K562 (cell line): ENCODE measurements around the gene SACS. TPM values are rescaled to one million over a fixed set of nuclear protein-coding genes. Genes with fewer than 3 reads are reported as not detected.

Experiments used
- ATAC-seq: fragments of 200-7000 bp; cut with Tn5 transposase; 3 replicates; pipeline ENCODE4 v1.9.1; 2020; ENCODE audit warnings: moderate library complexity
- BruUV-seq: library from RNA; stranded (reverse); fragments of 400-500 nt; replicated peaks from 2 replicates; lab custom pipeline; 2021; lab: Mats Ljungman, UMichigan
- CTCF ChIA-PET: fragments of 300-600 bp; formaldehyde crosslinking; extraction: SDS; loops from one replicate; lab custom pipeline; 2021; ENCODE audit warnings: low intra/inter-chr PET ratio; lab: Yijun Ruan, JAX
- POLR2A ChIA-PET: fragments of 300-600, 350-650 bp; sonication (Branson Sonifier 250); formaldehyde crosslinking; extraction: SDS; loops from one replicate; lab custom pipeline; 2021; ENCODE audit warnings: antibody characterized with exemption, inconsistent platforms; lab: Yijun Ruan, JAX
- DNase-seq, 4 experiments: peaks; one replicate each; pipeline versions ENCODE4 v3.0.0 to v3.0.0-alpha.2; 2011 to 2018; ENCODE audit warnings: low spot score in 3 of 4, mixed read lengths in 3 of 4; ENCODE audit errors: extremely low read depth in 1 of 4
- FAIRE-seq: peaks from 2 replicates; lab custom pipeline; 2011; peaks lifted over from hg19 to GRCh38; lab: Jason Lieb, UNC
- H2AFZ ChIP-seq: 2 replicates; pipeline ENCODE4 v1.6.0; 2011; ENCODE audit warnings: low read depth, low read length, control low read depth, inconsistent platforms
- H3K27ac ChIP-seq: fragments of 200-600 bp; 3 replicates; pipeline ENCODE4 v1.8.0; 2011; ENCODE audit warnings: low read depth, mild to moderate bottlenecking, control low read depth, inconsistent platforms, low read length, moderate library complexity, mixed read lengths; ENCODE audit errors: extremely low read depth
- H3K27me3 ChIP-seq, 2 experiments: fragments of 300-600 bp in 1 of 2; 2 replicates in 1 of 2; 3 replicates in 1 of 2; pipeline versions ENCODE4 v1.6.0 to v1.8.0; 2011; ENCODE audit warnings: inconsistent platforms in 2 of 2, low read length in 2 of 2, mild to moderate bottlenecking in 1 of 2, mixed read lengths in 1 of 2, moderate library complexity in 1 of 2; ENCODE audit not compliant: control insufficient read depth in 2 of 2, insufficient read depth in 2 of 2
- H3K36me3 ChIP-seq: fragments of 300-600 bp; 3 replicates; pipeline ENCODE4 v1.8.0; 2011; ENCODE audit warnings: mild to moderate bottlenecking, low read length, inconsistent platforms; ENCODE audit not compliant: control insufficient read depth, insufficient read depth
- H3K4me1 ChIP-seq, 2 experiments: fragments of 200-600 bp in 1 of 2; replicated peaks in 1 of 2; 2 replicates in 1 of 2; 3 replicates in 1 of 2; pipeline versions ENCODE4 v1.5.1 to v1.8.0; 2011; ENCODE audit warnings: inconsistent platforms in 2 of 2, low read length in 2 of 2, mild to moderate bottlenecking in 1 of 2, mixed read lengths in 1 of 2, moderate library complexity in 1 of 2; ENCODE audit not compliant: control insufficient read depth in 2 of 2, insufficient read depth in 2 of 2
- H3K4me2 ChIP-seq: 2 replicates; pipeline ENCODE4 v1.6.1; 2011; ENCODE audit warnings: low read length, control low read depth, inconsistent platforms, mixed read lengths; ENCODE audit not compliant: insufficient read depth
- H3K4me3 ChIP-seq: fragments of 200-600 bp; sonication (generic), shearing (Covaris generic); 2 replicates; pipeline ENCODE4 v1.5.1; 2016; ENCODE audit warnings: control low read depth, inconsistent platforms
- H3K79me2 ChIP-seq: fragments of 200-600 bp; 3 replicates; pipeline ENCODE4 v1.8.0; 2011; ENCODE audit warnings: low read length, inconsistent platforms; ENCODE audit not compliant: control insufficient read depth, insufficient read depth
- H3K9ac ChIP-seq, 2 experiments: 2 replicates each; pipeline versions ENCODE4 v1.6.0 to v1.6.1; 2011; ENCODE audit warnings: low read depth in 2 of 2, low read length in 2 of 2, control low read depth in 1 of 2, inconsistent platforms in 1 of 2, mild to moderate bottlenecking in 1 of 2, mixed read lengths in 1 of 2; ENCODE audit not compliant: insufficient read depth in 1 of 2
- H3K9me1 ChIP-seq: one replicate; pipeline ENCODE4 v1.6.0; 2011; ENCODE audit warnings: inconsistent platforms, mild to moderate bottlenecking, low read length, moderate library complexity; ENCODE audit not compliant: control insufficient read depth, insufficient read depth
- H3K9me3 ChIP-seq: replicated peaks from 2 replicates; pipeline ENCODE4 v1.5.1; 2011; ENCODE audit warnings: low read depth, low read length, inconsistent platforms; ENCODE audit not compliant: control insufficient read depth, insufficient read depth
- H4K20me1 ChIP-seq: replicated peaks from 2 replicates; pipeline ENCODE4 v1.6.1; 2011; ENCODE audit warnings: low read length, inconsistent platforms, mixed read lengths; ENCODE audit not compliant: control insufficient read depth, insufficient read depth
- GATA2 ChIP-seq: sonication (generic); formaldehyde crosslinking; IDR thresholded peaks from 2 replicates; pipeline ENCODE4 v1.4.0; 2020; ENCODE audit warnings: mild to moderate bottlenecking, missing genetic modification reagents
- HIVEP1 ChIP-seq: fragments of 250-450 bp; sonication (Bioruptor Pico); IDR thresholded peaks from 2 replicates; pipeline ENCODE4 v1.4.0; 2020; ENCODE audit warnings: mild to moderate bottlenecking
- HMBOX1 ChIP-seq: sonication (generic); IDR thresholded peaks from 2 replicates; pipeline ENCODE4 v1.6.1; 2016
- KAT2B ChIP-seq: IDR thresholded peaks from one replicate; pipeline ENCODE4 v1.6.1; 2012; ENCODE audit warnings: low read depth, mild to moderate bottlenecking, control low read depth, inconsistent platforms, low read length, moderate library complexity
- MEIS2 ChIP-seq: fragments of 450-650 bp; IDR thresholded peaks from 2 replicates; pipeline ENCODE4 v1.6.1; 2014; ENCODE audit warnings: mild to moderate bottlenecking; ENCODE audit not compliant: partially characterized antibody
- MXI1 ChIP-seq: IDR thresholded peaks from 2 replicates; pipeline ENCODE4 v1.6.1; 2011; ENCODE audit warnings: low read depth, mild to moderate bottlenecking, improper control_type of control experiment, low read length
- PHB ChIP-seq: fragments of 250-450 bp; sonication (Bioruptor Pico); IDR thresholded peaks from 2 replicates; pipeline ENCODE4 v1.5.0; 2021
- PURB ChIP-seq: sonication (generic); formaldehyde crosslinking; IDR thresholded peaks from 2 replicates; pipeline ENCODE4 v1.9.0; 2021; ENCODE audit warnings: low read depth, mild to moderate bottlenecking, missing genetic modification reagents
- RAD21 ChIP-seq, 2 experiments: fragments of 250-450 bp in 1 of 2; fragments of 450-650 bp in 1 of 2; sonication (Bioruptor Pico) in 1 of 2; formaldehyde crosslinking in 1 of 2; IDR thresholded peaks in 1 of 2; conservative IDR thresholded peaks in 1 of 2; 2 replicates each; pipeline versions ENCODE4 v1.4.0 to v1.8.0; 2020 to 2022; ENCODE audit warnings: mild to moderate bottlenecking in 2 of 2, moderate library complexity in 1 of 2
- RUNX1 ChIP-seq: sonication (generic); IDR thresholded peaks from 2 replicates; pipeline ENCODE4 v1.6.1; 2016; ENCODE audit warnings: antibody characterized with exemption, low read depth
- SIN3A ChIP-seq, 2 experiments: fragments of 150-350 bp in 1 of 2; IDR thresholded peaks; 2 replicates each; pipeline ENCODE4 v1.6.1; 2011 to 2016; ENCODE audit warnings: borderline replicate concordance in 2 of 2, low read depth in 2 of 2, low read length in 2 of 2, mild to moderate bottlenecking in 2 of 2, moderate library complexity in 2 of 2; ENCODE audit not compliant: control insufficient read depth in 1 of 2
- STAT5B ChIP-seq: fragments of 250-450 bp; sonication (Bioruptor Pico); IDR thresholded peaks from 2 replicates; pipeline ENCODE4 v1.8.0; 2021; ENCODE audit warnings: mild to moderate bottlenecking, inconsistent platforms
- TARDBP ChIP-seq: fragments of 450-650 bp; IDR thresholded peaks from 2 replicates; pipeline ENCODE4 v1.6.1; 2016
- TSHZ1 ChIP-seq: fragments of 250-450 bp; sonication (Bioruptor Pico); IDR thresholded peaks from 2 replicates; pipeline ENCODE4 v1.4.0; 2020; ENCODE audit warnings: mild to moderate bottlenecking, moderate library complexity
- ZC3H8 ChIP-seq: fragments of 450-650 bp; IDR thresholded peaks from 2 replicates; pipeline ENCODE4 v1.6.1; 2017
- ZNF232 ChIP-seq: sonication (generic); formaldehyde crosslinking; IDR thresholded peaks from 2 replicates; pipeline ENCODE4 v1.8.0; 2022; ENCODE audit warnings: mild to moderate bottlenecking, missing genetic modification reagents
- ZNF740 ChIP-seq, 3 experiments: fragments of 200-800 bp in 1 of 3; sonication (Bioruptor generic) in 1 of 3; sonication (generic) in 1 of 3; formaldehyde crosslinking in 1 of 3; IDR thresholded peaks; 2 replicates each; pipeline versions ENCODE4 v1.6.1 to v1.8.0; 2016 to 2022; ENCODE audit warnings: mild to moderate bottlenecking in 2 of 3, missing compliant biosample characterization in 2 of 3, missing genetic modification characterization in 2 of 3, missing genetic modification reagents in 1 of 3
- ZNF77 ChIP-seq: fragments of 250-450 bp; sonication (Bioruptor Pico); IDR thresholded peaks from 2 replicates; pipeline ENCODE4 v1.5.0; 2020
- WGBS: fragments of 100-300 bp; shearing (Covaris generic); methylation state at CpG from one replicate; pipeline ENCODE4 v1.1.6; 2016; ENCODE audit warnings: low coverage, mixed read lengths; ENCODE audit not compliant: insufficient coverage; ENCODE audit errors: missing lambda C conversion rate; 5-methylcytosine and 5-hydroxymethylcytosine counted together
- in situ Hi-C: fragments of 300-500 bp; cut with MboI; formaldehyde crosslinking; loops from 4 replicates; pipeline ENCODE4 v1.15.0; 2018; ENCODE audit warnings: inconsistent platforms, mixed read lengths
- intact Hi-C: fragments of 100-400 bp; cut with micrococcal nuclease; formaldehyde crosslinking; loops from 2 replicates; pipeline ENCODE4 v1.14.2; 2022
- polyA plus RNA-seq, 8 experiments: library from polyadenylated mRNA; depleted of rRNA in 4 of 8; stranded (reverse) in 5 of 8; unstranded in 3 of 8; fragments of >200 nt; fragmentation: Nextera tagmentation in 2 of 8; fragmentation: Illumina TruSeq in 1 of 8; extraction: Ambion mirVana in 2 of 8; extraction: Trizol in 1 of 8; gene quantifications; 2 replicates each; pipeline versions ENCODE4 v1.2.1 to v1.2.3, GENCODE V29; 2011 to 2014; ENCODE audit warnings: inconsistent platforms in 1 of 8, missing spikeins in 1 of 8
- total RNA-seq, 7 experiments: library from RNA; depleted of rRNA in 6 of 7; stranded (reverse); fragments of >200 nt in 6 of 7; fragmentation: Illumina TruSeq in 2 of 7; extraction: Trizol in 2 of 7; gene quantifications; 2 replicates each; pipeline versions ENCODE4 v1.2.1 to v1.2.3, GENCODE V29; 2011 to 2021; ENCODE audit warnings: low replicate concordance in 1 of 7

SACS gene
- total and polyA plus RNA-seq, 9 of the 15 experiments (the other 6 are each of a cell fraction or from before 2014, with no cell fraction given): 4.7 to 28.2 (median 18.9) TPM

- H3K27ac ChIP-seq: no peak overlapping the region
- ATAC-seq (no peak), FAIRE-seq (no peak), DNase-seq (no peak)
- intact Hi-C loops (no loop called here), in situ Hi-C loops (no loop called here)
- CTCF ChIA-PET: no interaction called here
- no peak overlapping the region for H3K4me3 ChIP-seq
- no peaks in the 10 kb centered on the region for H3K79me2 ChIP-seq
- H3K36me3 ChIP-seq: no peaks in the 10 kb centered on the region
- H4K20me1 ChIP-seq: no peaks in the 10 kb centered on the region
- H2AFZ ChIP-seq: no peak overlapping the region
- no peak overlapping the region for H3K9ac ChIP-seq
- H3K27me3 ChIP-seq: peaks cover 2 to 8% of the 10 kb centered on the region in 2 experiments; a peak in 2 of 5 replicates
- TF ChIP-seq RUNX1 (no peak), ZC3H8 (no peak), HIVEP1 (CRISPR knock-in tag) (no peak), KAT2B (no peak), GATA2 (CRISPR knock-in tag) (no peak), PHB (no peak), SIN3A (IDR thresholded peaks at IDR 0.05; ENCODE audit: borderline replicate concordance in 2 of 2, control insufficient read depth in 1 of 2, low read depth in 2 of 2, low read length in 2 of 2) (no peak), MEIS2 (no peak), TARDBP (no peak), RAD21 (CRISPR knock-in tag; conservative IDR thresholded peaks at IDR 0.05 in 1 of 2, IDR thresholded peaks at IDR 0.05 in 1 of 2) (no peak), HMBOX1 (no peak), ZNF77 (CRISPR knock-in tag) (no peak), MXI1 (no peak), ZNF740 (CRISPR knock-in tag; IDR thresholded peaks at IDR 0.05) (no peak), ZNF740 (tag; IDR thresholded peaks at IDR 0.05) (no peak), TSHZ1 (no peak), PURB (CRISPR knock-in tag) (no peak), STAT5B (CRISPR knock-in tag) (no peak), ZNF232 (CRISPR knock-in tag) (no peak)
- H3K4me1 ChIP-seq: no peaks in the 10 kb centered on the region
- no TSS peak for BruUV-seq
- no peak overlapping the region for H3K4me2 ChIP-seq
- no peaks in the 10 kb centered on the region for H3K9me1 ChIP-seq
- POLR2A ChIA-PET: no interaction called here
- no peaks in the 10 kb centered on the region for H3K9me3 ChIP-seq
- 3% methylated on average over 8 of the region's 9 CpGs for WGBS
Measured at GRCh38 chr13:23456437-23457210, 23.1 kb upstream of the SACS start.
